Activated CD8-positive, alpha-beta T cell treated with anti-CD3 and anti-CD28 coated beads, Interleukin-2, amount 10 ng/mL, durations not matched to agents 7 days and 5 days (primary cell): ENCODE data around the gene SETBP1. TPM values are rescaled to one million over a fixed set of nuclear protein-coding genes. Genes with fewer than 3 reads are reported as not detected.
A peak's percentile ranks its signal among the peaks of the same experiment; 100 is the strongest.

Source experiments
- ATAC-seq: fragments of 150-1000 bp; cut with Tn5 transposase; one replicate; pipeline ENCODE4 v1.10.0; 2021; ENCODE audit warnings: moderate library complexity
- CTCF ChIA-PET: fragments of 350-600 bp; sonication (Branson Sonifier 250); formaldehyde crosslinking; loops from one replicate; lab custom pipeline; 2021; ENCODE audit warnings: antibody characterized with exemption; lab: Charles Lee
- POLR2A ChIA-PET: fragments of 350-600 bp; sonication (Branson Sonifier 250); formaldehyde crosslinking; loops from one replicate; lab custom pipeline; 2021; ENCODE audit warnings: antibody characterized with exemption; lab: Charles Lee
- DNase-seq: peaks from one replicate; pipeline ENCODE4 v3.0.0-alpha.2; 2020
- H3K27ac Mint-ChIP-seq: one replicate; pipeline ENCODE4 v1.8.0; 2021; ENCODE audit warnings: mild to moderate bottlenecking, mixed read lengths
- H3K27me3 Mint-ChIP-seq: one replicate; pipeline ENCODE4 v1.8.0; 2021; ENCODE audit warnings: low read depth, mixed read lengths
- H3K36me3 Mint-ChIP-seq: one replicate; pipeline ENCODE4 v1.8.0; 2021; ENCODE audit warnings: low read depth, mixed read lengths
- H3K4me1 Mint-ChIP-seq: one replicate; pipeline ENCODE4 v1.8.0; 2021; ENCODE audit warnings: low read depth, mixed read lengths
- H3K4me3 Mint-ChIP-seq: one replicate; pipeline ENCODE4 v1.8.0; 2021; ENCODE audit warnings: mild to moderate bottlenecking, mixed read lengths
- H3K9me3 Mint-ChIP-seq: one replicate; pipeline ENCODE4 v1.8.0; 2022; ENCODE audit warnings: mixed read lengths; ENCODE audit not compliant: insufficient read depth
- total RNA-seq, 2 experiments: library from RNA; stranded (reverse); gene quantifications; one replicate each; pipeline ENCODE4 v1.2.3, GENCODE V29; 2021

Gene SETBP1
- total RNA-seq, 2 experiments from 2014 or later = 7.0 to 8.4 TPM

DNA sequence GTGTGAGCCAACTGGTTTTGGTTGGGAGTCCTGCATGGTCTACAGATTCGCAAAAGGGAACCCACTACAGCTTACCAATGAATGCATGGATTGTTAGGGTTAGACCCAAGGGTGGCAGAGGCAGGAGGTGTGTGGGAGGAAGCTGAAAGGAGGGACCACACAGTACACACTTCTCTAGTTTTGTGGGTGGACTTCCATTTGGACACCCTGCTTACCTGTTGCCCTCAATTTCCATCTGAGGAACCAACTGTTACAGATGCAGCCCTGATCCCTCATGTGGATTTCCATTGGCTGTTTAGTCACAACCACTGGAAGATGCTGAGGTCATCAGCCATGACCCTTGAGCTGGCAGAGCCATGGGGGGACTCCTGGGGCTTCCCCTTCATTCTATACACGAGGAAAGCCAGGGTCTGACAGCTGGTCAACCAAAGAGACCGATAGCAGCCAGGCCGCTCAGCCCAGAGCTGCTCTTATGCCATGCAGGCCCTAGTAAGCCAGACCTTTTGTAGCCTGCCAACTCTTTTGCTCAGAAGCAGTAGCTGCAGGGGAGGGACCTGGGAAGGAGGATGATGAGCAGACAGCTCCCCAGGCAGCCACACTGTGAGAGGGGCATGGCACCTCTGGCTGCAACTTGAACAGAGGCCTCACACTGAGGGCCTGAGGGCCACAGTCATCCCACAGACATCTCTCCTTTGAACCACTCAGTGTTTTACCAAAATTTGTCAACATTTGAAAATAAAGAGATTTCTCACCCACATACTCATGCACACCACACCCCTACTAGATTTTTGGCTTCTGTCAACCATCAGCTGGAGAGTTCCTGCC, 162.1 kb downstream of the SETBP1 start:
- ATAC-seq = no peak
- ChIA-PET POLR2A (no interaction called here), CTCF (no interaction called here)

DNA sequence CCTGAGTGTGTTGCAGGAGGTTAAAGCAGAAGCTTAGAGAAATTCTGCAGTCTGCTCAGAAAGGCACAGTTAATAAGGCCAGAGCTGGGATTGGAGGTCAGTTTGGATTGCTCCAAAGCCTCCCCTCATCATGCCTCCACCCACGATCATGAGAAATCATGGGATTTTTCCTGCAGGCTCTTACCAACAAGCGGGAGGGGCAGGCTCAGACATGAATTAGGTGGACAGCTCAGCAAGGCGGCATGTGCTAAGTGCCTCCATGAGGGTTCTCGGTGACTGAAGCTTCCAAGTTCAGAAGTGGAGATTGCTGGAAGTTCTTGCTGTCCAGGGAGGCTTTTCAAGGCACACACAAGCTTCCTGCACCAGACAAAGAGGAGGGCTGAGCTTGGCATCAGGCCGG, 163.8 kb downstream of the SETBP1 start:
- Mint-ChIP-seq H3K4me3 (no peak overlapping the region), H3K27ac (no peak overlapping the region), H3K27me3 (peaks cover 2% of the 10 kb centered on the region), H3K4me1 (peaks cover 8% of the 10 kb centered on the region), H3K36me3 (no peaks in the 10 kb centered on the region), H3K9me3 (no peaks in the 10 kb centered on the region)
- DNase-seq = no peak
- ChIA-PET CTCF (interaction anchor here (1.1 kb wide), 1 partner anchor 9 kb away, joined by 4 read pairs; no protein-coding TSS in a partner anchor), POLR2A (no interaction called here)
- ATAC-seq = no peak

More for the DNA sequence above, 162.1 kb downstream of the SETBP1 start:
- Mint-ChIP-seq H3K4me1 (peaks cover 22% of the 10 kb centered on the region), H3K36me3 (no peaks in the 10 kb centered on the region), H3K4me3 (no peak overlapping the region), H3K27me3 (peaks cover 2% of the 10 kb centered on the region), H3K27ac (peak overlapping the region; percentile 5), H3K9me3 (no peaks in the 10 kb centered on the region)
- DNase-seq = no peak

DNA sequence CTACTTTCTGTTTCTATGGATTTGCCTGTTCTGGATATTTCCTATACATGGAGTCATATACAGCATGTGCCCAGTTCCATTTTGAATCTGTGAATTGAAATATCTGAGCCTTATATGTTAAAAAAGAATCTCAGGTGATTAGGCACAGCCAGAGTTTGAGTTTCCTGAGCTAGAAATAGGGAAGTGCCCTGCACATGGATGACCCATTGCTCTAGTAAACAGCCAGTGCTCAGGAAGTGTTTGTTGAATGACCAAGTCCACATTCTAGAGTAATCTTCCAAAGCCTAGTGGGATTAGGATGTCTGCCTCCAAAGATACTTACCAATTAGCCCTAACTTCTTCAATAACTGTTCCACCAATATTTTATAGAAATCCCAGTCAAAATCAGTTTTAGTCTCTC, 165.8 kb downstream of the SETBP1 start:
- Mint-ChIP-seq H3K4me1 (no peaks in the 10 kb centered on the region), H3K36me3 (no peaks in the 10 kb centered on the region), H3K4me3 (no peak overlapping the region), H3K27me3 (peaks cover 2% of the 10 kb centered on the region), H3K9me3 (no peaks in the 10 kb centered on the region), H3K27ac (no peak overlapping the region)
- DNase-seq = no peak
- ATAC-seq = no peak
- ChIA-PET CTCF (no interaction called here), POLR2A (no interaction called here)

DNA sequence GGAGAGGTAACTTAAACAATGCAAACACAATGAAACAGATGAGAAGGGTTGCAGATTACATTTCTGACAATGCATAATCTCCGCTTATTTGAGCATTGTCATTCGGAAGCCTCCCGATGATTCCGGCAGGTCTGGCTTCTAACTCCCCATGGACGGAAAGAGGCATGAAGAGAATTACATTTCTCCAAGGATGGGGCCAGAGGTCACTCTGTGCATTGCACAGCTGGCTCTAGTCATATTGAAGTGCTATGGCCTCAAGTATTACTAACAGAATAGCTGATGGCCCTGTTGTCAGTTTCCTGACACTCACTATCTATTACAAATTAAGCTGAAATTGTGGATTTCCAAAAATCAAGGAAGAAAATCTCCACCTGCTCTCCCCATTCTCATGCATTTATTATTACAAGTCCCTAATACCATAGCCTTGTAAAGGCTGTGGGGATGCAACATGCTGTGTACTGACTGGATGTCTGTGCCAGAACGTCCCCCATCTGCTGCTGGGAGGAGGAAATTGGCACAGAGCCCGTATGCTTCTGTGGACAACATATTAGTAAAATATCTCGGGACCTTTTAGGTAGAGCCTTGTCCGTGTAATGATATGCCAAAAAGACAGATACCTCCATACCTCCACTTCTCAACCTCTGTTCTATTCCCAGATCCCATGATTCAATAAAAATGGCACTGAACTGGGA, 168.1 kb downstream of the SETBP1 start:
- no peaks in the 10 kb centered on the region for H3K9me3 Mint-ChIP-seq
- no peak for DNase-seq
- ChIA-PET CTCF (no interaction called here), POLR2A (no interaction called here)
- H3K4me3 Mint-ChIP-seq = no peak overlapping the region
- no peaks in the 10 kb centered on the region for H3K36me3 Mint-ChIP-seq
- H3K4me1 Mint-ChIP-seq = no peaks in the 10 kb centered on the region
- no peak overlapping the region for H3K27ac Mint-ChIP-seq
- peaks cover 6% of the 10 kb centered on the region for H3K27me3 Mint-ChIP-seq
- ATAC-seq = no peak

DNA sequence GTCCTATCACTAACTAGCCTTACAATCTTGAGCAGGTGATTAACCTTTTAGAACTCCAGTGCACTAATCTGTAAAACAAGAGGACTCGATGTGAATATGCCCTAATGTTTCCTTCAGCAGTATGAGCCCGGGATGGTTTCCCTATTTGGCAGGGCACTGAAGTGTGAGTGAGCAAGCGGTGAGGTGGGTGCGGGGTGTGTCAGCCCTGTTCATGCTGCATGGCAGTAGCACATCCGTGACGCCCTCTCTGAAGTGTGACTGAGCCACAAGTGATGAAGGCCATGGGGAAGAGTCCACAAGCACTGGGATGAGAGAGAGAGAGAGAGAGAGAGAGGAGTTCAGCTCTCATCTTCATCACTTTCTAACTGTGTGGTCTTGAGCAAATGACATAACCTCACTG, 168.7 kb downstream of the SETBP1 start:
- Mint-ChIP-seq H3K9me3 (no peaks in the 10 kb centered on the region), H3K27ac (no peak overlapping the region), H3K27me3 (peaks cover 6% of the 10 kb centered on the region), H3K4me3 (no peak overlapping the region), H3K36me3 (no peaks in the 10 kb centered on the region), H3K4me1 (no peaks in the 10 kb centered on the region)
- CTCF ChIA-PET = no interaction called here
- ATAC-seq (no peak), DNase-seq (no peak)
- POLR2A ChIA-PET = no interaction called here

DNA sequence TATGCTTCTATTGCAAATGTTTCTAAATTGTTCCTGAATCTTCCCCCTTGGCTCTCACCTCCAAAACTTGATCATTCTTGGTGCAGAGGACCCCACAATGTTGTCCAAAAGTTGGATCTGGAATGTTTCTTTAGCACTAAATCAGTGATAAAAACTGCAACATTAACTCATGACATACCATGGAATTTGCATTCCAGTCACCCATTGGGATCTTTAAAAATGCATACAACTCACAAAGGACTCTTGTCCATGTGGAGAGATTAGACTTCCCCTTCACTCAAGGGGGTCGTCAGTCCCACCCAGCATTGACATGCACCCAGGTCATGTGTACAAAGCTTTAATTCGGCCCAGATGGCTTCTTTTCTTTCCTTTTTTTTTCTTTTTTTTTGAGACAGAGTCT, 169.3 kb downstream of the SETBP1 start:
- no peak for DNase-seq
- CTCF ChIA-PET = no interaction called here
- no peaks in the 10 kb centered on the region for H3K9me3 Mint-ChIP-seq
- no peaks in the 10 kb centered on the region for H3K4me1 Mint-ChIP-seq
- H3K27me3 Mint-ChIP-seq = peaks cover 9% of the 10 kb centered on the region
- no peak for ATAC-seq
- H3K36me3 Mint-ChIP-seq = no peaks in the 10 kb centered on the region
- H3K27ac Mint-ChIP-seq = no peak overlapping the region
- H3K4me3 Mint-ChIP-seq = no peak overlapping the region
- POLR2A ChIA-PET = no interaction called here

DNA sequence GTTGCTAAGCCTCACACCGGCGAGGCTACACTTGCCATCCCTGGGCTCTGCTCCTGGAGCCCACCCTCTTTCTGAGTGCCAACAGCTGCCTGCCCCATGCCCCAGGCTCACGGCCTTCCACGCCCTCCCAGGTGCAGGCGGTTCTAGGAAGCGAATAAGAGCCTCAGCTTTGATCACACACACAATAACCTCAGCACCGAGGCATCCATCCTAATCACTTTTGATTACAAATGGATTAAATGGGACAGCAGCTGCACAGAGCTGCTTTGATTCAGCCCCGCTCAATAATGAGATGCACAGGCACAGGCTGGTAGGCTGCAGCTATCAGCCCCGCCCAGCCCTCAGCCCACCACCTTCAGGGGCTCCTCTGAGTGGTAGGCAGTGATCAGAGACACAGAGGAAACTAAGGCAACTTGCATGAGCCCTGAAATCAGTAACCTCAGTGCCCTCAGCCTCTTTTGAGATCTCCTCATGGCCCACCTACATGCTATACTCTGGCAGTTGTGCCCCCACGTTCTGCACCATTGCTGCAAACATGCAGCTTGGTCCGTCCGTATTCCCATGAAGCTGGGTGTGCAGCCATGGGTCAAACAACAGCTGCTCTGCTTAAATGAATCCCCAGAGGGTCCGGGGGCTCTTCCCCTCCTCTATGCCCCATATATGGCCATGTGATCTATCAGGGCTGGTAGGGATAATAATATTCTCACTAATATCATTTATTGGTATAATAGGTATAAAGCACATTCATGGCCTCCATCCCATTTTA, 171.4 kb downstream of the SETBP1 start:
- H3K9me3 Mint-ChIP-seq = no peaks in the 10 kb centered on the region
- no peak for DNase-seq
- CTCF ChIA-PET = interaction anchor here (1.5 kb wide), 1 partner anchor 8 kb away, joined by 4 read pairs; no protein-coding TSS in a partner anchor
- no peak for ATAC-seq
- POLR2A ChIA-PET = no interaction called here
- peaks cover 10% of the 10 kb centered on the region for H3K27me3 Mint-ChIP-seq
- no peaks in the 10 kb centered on the region for H3K4me1 Mint-ChIP-seq
- no peak overlapping the region for H3K4me3 Mint-ChIP-seq
- H3K27ac Mint-ChIP-seq = no peak overlapping the region
- H3K36me3 Mint-ChIP-seq = no peaks in the 10 kb centered on the region

DNA sequence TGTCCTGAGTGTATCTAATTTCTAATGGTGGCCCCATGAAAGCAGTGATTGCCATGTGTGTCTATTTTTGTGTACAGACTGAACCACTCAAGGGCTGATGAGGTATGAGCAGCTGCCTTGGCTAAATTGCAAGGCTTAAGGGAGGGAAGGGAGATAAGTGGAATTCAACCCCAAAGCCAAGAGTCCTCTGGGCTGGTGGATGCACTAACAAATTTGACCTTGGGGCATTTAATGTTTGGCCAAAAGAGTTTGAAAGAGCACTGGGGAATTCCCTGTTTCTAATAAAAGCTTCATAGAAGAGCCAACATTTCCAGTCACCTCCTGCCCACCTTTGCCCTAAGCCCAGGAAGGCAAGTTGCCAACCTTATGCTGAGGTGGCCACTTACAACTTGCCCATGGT, 172.1 kb downstream of the SETBP1 start:
- CTCF ChIA-PET = interaction anchor here (1.5 kb wide), 1 partner anchor 8 kb away, joined by 4 read pairs; no protein-coding TSS in a partner anchor
- DNase-seq = no peak
- ATAC-seq = no peak
- Mint-ChIP-seq H3K4me1 (no peaks in the 10 kb centered on the region), H3K4me3 (no peak overlapping the region), H3K27ac (no peak overlapping the region), H3K36me3 (no peaks in the 10 kb centered on the region), H3K27me3 (peaks cover 14% of the 10 kb centered on the region), H3K9me3 (no peaks in the 10 kb centered on the region)
- POLR2A ChIA-PET = no interaction called here

DNA sequence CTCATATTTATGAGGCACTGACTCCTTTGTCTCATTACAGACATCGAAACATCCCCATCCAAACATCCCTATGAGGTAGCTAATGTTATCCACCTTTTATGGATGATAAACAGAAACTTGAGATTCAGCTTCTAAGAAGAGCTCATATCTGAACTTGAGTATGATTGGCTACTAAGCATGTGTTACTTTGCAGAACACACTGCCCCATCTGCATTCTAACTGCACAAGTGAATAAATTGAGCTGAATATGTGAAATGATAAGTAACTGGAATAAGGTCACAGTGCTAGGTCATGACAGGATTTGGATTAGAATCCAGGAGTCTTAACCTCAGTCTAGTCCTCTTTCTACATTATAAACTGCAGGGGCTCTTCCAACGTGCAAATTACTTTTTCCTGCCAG, 172.7 kb downstream of the SETBP1 start:
- ATAC-seq (no peak), DNase-seq (no peak)
- peaks cover 15% of the 10 kb centered on the region for H3K27me3 Mint-ChIP-seq
- POLR2A ChIA-PET = no interaction called here
- no peaks in the 10 kb centered on the region for H3K4me1 Mint-ChIP-seq
- no peaks in the 10 kb centered on the region for H3K9me3 Mint-ChIP-seq
- H3K4me3 Mint-ChIP-seq = no peak overlapping the region
- no peaks in the 10 kb centered on the region for H3K36me3 Mint-ChIP-seq
- CTCF ChIA-PET = interaction anchor here (1.5 kb wide), 1 partner anchor 9 kb away, joined by 4 read pairs; no protein-coding TSS in a partner anchor
- no peak overlapping the region for H3K27ac Mint-ChIP-seq

DNA sequence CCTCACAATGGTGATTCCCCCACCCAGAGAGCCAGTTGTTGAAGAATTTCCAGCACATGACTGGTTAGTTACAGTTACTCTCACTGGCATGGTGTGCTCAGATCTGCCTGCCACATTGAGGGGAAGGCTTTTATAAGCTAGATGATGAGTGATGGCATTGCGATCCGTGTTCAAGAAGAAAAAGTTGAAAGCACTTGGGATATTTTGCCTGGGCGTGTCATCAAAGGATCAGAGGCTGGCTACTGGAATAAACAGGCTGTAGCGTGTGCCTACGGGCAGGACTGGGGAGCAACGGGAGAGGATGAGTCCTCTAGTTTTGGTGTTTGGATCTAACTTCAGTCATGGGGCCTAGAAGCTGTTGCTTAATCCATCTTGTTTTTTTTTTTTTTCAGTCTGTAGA, 175.0 kb downstream of the SETBP1 start:
- Mint-ChIP-seq H3K9me3 (no peaks in the 10 kb centered on the region), H3K27me3 (peaks cover 16% of the 10 kb centered on the region), H3K27ac (no peak overlapping the region), H3K4me1 (no peaks in the 10 kb centered on the region), H3K4me3 (no peak overlapping the region), H3K36me3 (no peaks in the 10 kb centered on the region)
- POLR2A ChIA-PET = no interaction called here
- CTCF ChIA-PET = no interaction called here
- no peak for ATAC-seq
- no peak for DNase-seq

DNA sequence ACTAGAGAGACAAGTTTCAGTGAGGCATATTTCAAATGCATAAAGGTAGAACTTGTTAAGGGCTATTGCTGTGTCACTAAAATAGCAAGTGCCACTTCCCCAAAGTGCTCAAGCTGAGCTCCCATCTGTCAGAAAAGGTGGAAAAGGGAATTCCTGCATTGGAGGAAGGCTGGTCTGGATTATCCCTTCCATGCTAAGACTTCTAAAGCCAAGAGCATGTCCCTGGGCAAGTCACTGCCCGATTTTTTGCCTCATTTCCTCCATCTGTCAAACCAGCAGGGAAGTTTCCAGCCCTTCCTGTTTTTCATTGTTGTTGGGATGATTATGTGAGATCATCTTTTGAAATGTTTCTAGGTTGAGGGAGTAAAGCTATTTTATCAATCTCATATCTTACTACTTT, 175.5 kb downstream of the SETBP1 start:
- CTCF ChIA-PET = no interaction called here
- ATAC-seq = no peak
- POLR2A ChIA-PET = no interaction called here

DNA sequence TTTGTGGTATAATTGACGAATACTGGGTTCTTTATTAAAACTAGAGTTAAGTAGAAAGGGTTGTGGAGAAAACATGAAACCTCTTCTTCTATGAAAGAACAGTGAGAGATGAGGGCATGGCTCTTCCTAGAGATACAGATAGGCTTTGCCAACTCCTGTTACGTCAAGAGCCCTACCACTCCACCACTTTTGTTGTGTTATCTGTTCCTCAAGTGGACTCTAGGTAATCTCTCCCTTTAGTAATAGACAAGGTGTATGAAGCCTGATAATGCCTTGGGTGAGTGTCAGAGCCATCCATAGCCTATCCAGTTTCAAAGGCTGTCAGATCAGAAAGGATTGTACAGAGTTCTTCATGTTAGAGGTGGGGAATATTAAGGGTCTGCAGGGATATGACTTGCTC, 176.4 kb downstream of the SETBP1 start:
- ATAC-seq (no peak), DNase-seq (no peak)
- ChIA-PET CTCF (no interaction called here), POLR2A (no interaction called here)
- Mint-ChIP-seq H3K36me3 (no peaks in the 10 kb centered on the region), H3K27me3 (peaks cover 16% of the 10 kb centered on the region), H3K4me1 (no peaks in the 10 kb centered on the region), H3K9me3 (no peaks in the 10 kb centered on the region), H3K4me3 (no peak overlapping the region), H3K27ac (no peak overlapping the region)

More for the DNA sequence above, 175.5 kb downstream of the SETBP1 start:
- H3K4me1 Mint-ChIP-seq = no peaks in the 10 kb centered on the region
- H3K9me3 Mint-ChIP-seq = no peaks in the 10 kb centered on the region
- H3K27ac Mint-ChIP-seq = no peak overlapping the region
- peaks cover 16% of the 10 kb centered on the region for H3K27me3 Mint-ChIP-seq
- no peaks in the 10 kb centered on the region for H3K36me3 Mint-ChIP-seq
- H3K4me3 Mint-ChIP-seq = no peak overlapping the region
- no peak for DNase-seq
